ENCODE data around the gene JAK2. TPM values are rescaled to one million over a fixed set of nuclear protein-coding genes. Genes with fewer than 3 reads are reported as not detected.

Gene JAK2
- total RNA-seq, 4 donors from 2014 or later, result 13.9 to 17.8 (median 14.3) TPM

GRCh38 chr9:4969130-4969529 is 15.9 kb upstream of the JAK2 start:
- 96 to 98% methylated on average over 1 of the region's 1 CpG for WGBS, 2 donors
- TF ChIP-seq CTCF (IDR thresholded peaks at IDR 0.05), result no peak
- no peak for TF ChIP-seq POLR2A (IDR thresholded peaks at IDR 0.05)
- intact Hi-C loops (cut with DNase I), result no loop called here

DNA sequence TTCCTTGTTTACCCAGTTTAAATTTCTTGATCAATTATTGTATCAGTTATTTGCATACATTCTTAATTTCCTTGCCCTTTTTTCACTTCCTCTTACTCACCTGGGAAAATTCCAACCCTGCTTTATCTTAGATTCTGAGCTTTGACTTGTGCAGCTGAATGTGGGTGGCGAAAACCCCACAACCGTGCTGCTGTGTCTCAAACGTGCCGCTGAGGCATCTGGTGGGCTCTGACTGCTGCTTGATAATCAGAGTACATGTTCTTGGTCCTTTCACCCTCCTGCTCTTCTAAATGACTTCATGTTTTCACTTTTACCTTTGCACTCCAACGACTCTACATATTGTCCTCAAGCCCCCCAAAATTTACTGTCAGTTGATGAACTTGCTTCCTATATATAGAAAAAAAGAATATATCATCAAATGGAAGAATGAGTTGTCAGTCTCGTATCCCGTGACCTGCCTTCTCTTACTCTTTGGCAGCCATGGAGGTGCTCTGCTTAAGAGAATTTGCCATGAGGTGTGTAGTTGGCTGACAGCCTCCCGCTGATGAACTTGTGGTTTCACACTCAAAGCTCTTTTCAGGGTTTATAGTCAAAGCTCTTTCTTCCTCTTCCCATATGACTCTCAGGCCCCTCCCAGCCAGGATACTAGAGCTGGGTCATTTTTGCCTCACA is 14.0 kb upstream of the JAK2 start:
- Histone ChIP-seq H3K36me3 (no peaks in the 10 kb centered on the region), H3K27me3 (no peaks in the 10 kb centered on the region), H3K4me1 (no peaks in the 10 kb centered on the region), H3K4me3 (replicated peaks in 1 of 3) (no peak overlapping the region), H3K9me3 (no peaks in the 10 kb centered on the region), H3K27ac (no peak overlapping the region)
- TF ChIP-seq CTCF (IDR thresholded peaks at IDR 0.05), result no peak
- intact Hi-C loops (cut with DNase I), result no loop called here
- 82 to 83% methylated on average over 8 of the region's 8 CpGs for WGBS, 2 donors
- no peak for DNase-seq

More at GRCh38 chr9:4969130-4969529, 15.9 kb upstream of the JAK2 start:
- Histone ChIP-seq H3K4me1 (no peaks in the 10 kb centered on the region), H3K36me3 (no peaks in the 10 kb centered on the region), H3K27me3 (no peaks in the 10 kb centered on the region), H3K27ac (no peak overlapping the region), H3K4me3 (replicated peaks in 1 of 3) (no peak overlapping the region), H3K9me3 (no peaks in the 10 kb centered on the region)
- DNase-seq, result no peak

DNA sequence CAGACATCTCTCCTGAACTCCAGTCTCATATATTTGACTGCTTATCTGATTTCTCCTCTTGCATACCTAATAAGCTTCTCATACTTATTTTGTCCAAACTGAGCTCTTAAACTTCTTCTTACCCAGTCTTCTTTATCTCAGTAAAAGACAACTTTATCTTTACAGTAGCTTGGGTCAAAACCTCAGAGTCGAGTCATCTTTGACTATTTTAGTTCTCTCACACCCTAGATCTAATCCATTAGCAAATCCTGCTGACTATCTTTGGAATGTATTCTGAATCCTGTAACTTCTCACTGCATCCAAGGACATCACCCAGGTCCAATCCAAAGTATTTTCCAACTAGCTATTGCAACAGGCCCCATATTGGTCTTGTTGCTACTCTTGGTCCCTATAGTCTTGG is 11.8 kb upstream of the JAK2 start:
- Histone ChIP-seq H3K27me3 (no peaks in the 10 kb centered on the region), H3K4me3 (replicated peaks in 1 of 3) (no peak overlapping the region), H3K27ac (no peak overlapping the region), H3K4me1 (no peaks in the 10 kb centered on the region), H3K36me3 (no peaks in the 10 kb centered on the region), H3K9me3 (no peaks in the 10 kb centered on the region)
- no peak for TF ChIP-seq CTCF (IDR thresholded peaks at IDR 0.05)
- no peak for TF ChIP-seq POLR2A (IDR thresholded peaks at IDR 0.05)
- no peak for DNase-seq
- 56 to 67% methylated on average over 1 of the region's 1 CpG for WGBS, 2 donors
- intact Hi-C loops (cut with DNase I), result no loop called here

DNA sequence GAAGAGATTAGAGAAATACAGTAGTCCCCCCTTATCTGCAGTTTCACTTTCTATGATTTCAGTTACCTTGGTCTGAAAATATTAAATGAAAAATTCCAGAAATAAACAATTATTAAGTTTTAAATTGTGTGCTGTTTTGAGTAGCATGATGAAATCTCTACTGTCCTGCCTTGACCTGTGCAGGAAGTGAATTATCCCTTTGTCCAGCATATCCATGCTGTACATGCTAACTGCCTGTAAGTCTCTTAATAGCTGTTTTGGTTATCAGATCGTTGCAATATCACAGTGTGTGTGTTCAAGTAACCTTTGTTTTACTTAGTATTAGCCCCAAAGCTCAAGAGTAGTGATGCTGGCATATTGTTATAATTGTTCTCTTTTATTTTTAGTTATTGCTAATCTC is 11.2 kb upstream of the JAK2 start:
- Histone ChIP-seq H3K9me3 (no peaks in the 10 kb centered on the region), H3K4me1 (no peaks in the 10 kb centered on the region), H3K36me3 (no peaks in the 10 kb centered on the region), H3K27ac (no peak overlapping the region), H3K4me3 (replicated peaks in 1 of 3) (no peak overlapping the region), H3K27me3 (no peaks in the 10 kb centered on the region)
- no peak for DNase-seq
- TF ChIP-seq CTCF (IDR thresholded peaks at IDR 0.05) (no peak), POLR2A (IDR thresholded peaks at IDR 0.05) (no peak)
- 54 to 63% methylated on average over 1 of the region's 1 CpG for WGBS, 2 donors
- intact Hi-C loops (cut with DNase I), result no loop called here

DNA sequence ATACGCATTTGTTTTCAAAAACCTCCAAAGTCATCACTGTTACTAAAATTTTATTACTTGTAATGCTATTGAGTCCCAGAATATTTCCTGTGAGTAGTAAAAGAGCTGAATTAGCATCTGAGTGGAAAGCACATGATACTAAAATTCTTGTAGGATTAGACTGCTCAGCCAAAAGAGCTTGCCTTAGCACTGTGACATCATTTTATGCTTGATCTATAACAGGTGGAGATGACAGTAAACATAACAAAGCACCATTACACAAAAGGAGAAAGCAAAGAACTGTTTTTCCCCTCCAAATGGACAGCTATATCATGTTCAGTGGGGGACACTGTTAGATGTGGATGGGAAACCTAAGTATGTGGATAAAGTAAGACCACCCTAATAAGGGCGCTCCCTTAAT is 5.8 kb upstream of the JAK2 start:
- Histone ChIP-seq H3K4me1 (peaks cover 0 to 4% of the 10 kb centered on the region in 2 donors), H3K27ac (no peak overlapping the region), H3K4me3 (replicated peaks in 1 of 3) (no peak overlapping the region), H3K27me3 (no peaks in the 10 kb centered on the region), H3K9me3 (no peaks in the 10 kb centered on the region), H3K36me3 (no peaks in the 10 kb centered on the region)
- intact Hi-C loops (cut with DNase I), result no loop called here
- 91 to 92% methylated on average over 2 of the region's 2 CpGs for WGBS, 2 donors
- no peak for DNase-seq
- no peak for TF ChIP-seq CTCF (IDR thresholded peaks at IDR 0.05)
- no peak for TF ChIP-seq POLR2A (IDR thresholded peaks at IDR 0.05)
